Heart right ventricle (tissue), 16 donors: ENCODE data around the gene RHO. TPM values are rescaled to one million over a fixed set of nuclear protein-coding genes. Genes with fewer than 3 reads are reported as not detected.

Source experiments
- ATAC-seq, 8 donors: fragments of 200-7000 bp; cut with Tn5 transposase; one replicate each; pipeline ENCODE4 v1.9.1; 2020; ENCODE audit warnings: mild to moderate bottlenecking in 8 of 8, moderate library complexity in 8 of 8, moderate number of reproducible peaks in 1 of 8
- DNase-seq, 2 donors: peaks; one replicate each; pipeline ENCODE4 v3.0.0-alpha.2; 2020
- H3K27ac ChIP-seq, 10 donors: fragments of 200-600 bp; sonication (generic) in 2 of 10; one replicate each; pipeline versions ENCODE4 v1.5.0 to v1.8.0; 2020 to 2022; ENCODE audit warnings: mild to moderate bottlenecking in 3 of 10
- H3K27me3 ChIP-seq, 7 donors: fragments of 200-600 bp; one replicate each; pipeline ENCODE4 v1.8.0; 2021 to 2022; ENCODE audit warnings: mild to moderate bottlenecking in 2 of 7
- H3K36me3 ChIP-seq, 9 donors: fragments of 200-600 bp; sonication (generic) in 1 of 9; one replicate each; pipeline versions ENCODE4 v1.5.0 to v1.8.0; 2020 to 2022; ENCODE audit warnings: mild to moderate bottlenecking in 2 of 9
- H3K4me1 ChIP-seq, 9 donors: fragments of 200-600 bp; sonication (generic) in 1 of 9; one replicate each; pipeline versions ENCODE4 v1.5.0 to v1.8.0; 2020 to 2022; ENCODE audit warnings: mild to moderate bottlenecking in 4 of 9
- H3K4me3 ChIP-seq, 10 donors: fragments of 200-600 bp; sonication (generic) in 2 of 10; one replicate each; pipeline versions ENCODE4 v1.5.0 to v1.8.0; 2020 to 2022; ENCODE audit warnings: mild to moderate bottlenecking in 7 of 10, moderate library complexity in 2 of 10
- H3K9me3 ChIP-seq, 11 donors: fragments of 200-600 bp in 10 of 11; sonication (generic) in 2 of 11; one replicate each; pipeline versions ENCODE4 v1.5.0 to v1.8.0; 2013 to 2022; ENCODE audit warnings: mild to moderate bottlenecking in 2 of 11, control low read depth in 1 of 11, moderate library complexity in 1 of 11
- CTCF ChIP-seq, 9 donors: fragments of 200-600 bp; sonication (generic) in 2 of 9; IDR thresholded peaks; one replicate each; pipeline versions ENCODE4 v1.5.0 to v1.8.0; 2021 to 2022; ENCODE audit warnings: antibody characterized with exemption in 9 of 9, mild to moderate bottlenecking in 5 of 9, moderate library complexity in 1 of 9
- WGBS, 2 donors: extraction: QIAGEN DNeasy Blood & Tissue Kit; methylation state at CpG; one replicate each; pipeline ENCODE4 v1.1.7; 2013; ENCODE audit warnings: inconsistent platforms in 1 of 2; 5-methylcytosine and 5-hydroxymethylcytosine counted together
- intact Hi-C, 10 donors: fragments of 100-400 bp; cut with DNase I; formaldehyde crosslinking; loops; one replicate each; pipeline versions ENCODE4 v1.11.1 to v1.14.2; 2022
- polyA plus RNA-seq, 2 donors: library from polyadenylated mRNA; stranded (reverse); fragments of 200-250 nt; gene quantifications; one replicate each; pipeline ENCODE4 v1.2.3, GENCODE V29; 2013
- total RNA-seq, 10 donors: library from RNA; stranded (reverse); fragmentation: NEBNext Ultra II Directional in 3 of 10; extraction: Animal tissue kit (Norgen Biotek cat#: 25700) in 3 of 10; gene quantifications; one replicate each; pipeline versions ENCODE4 v1.2.1 to v1.2.4, GENCODE V29; 2021 to 2023
- donor health status: Arrhythmogenic right ventricular cardiomyopathy.
- donor health status: ischemic (EF 13 %, LVEDD 7.1; RV severe dilation, severe dysfunction).
- donor health status: healthy with polysubstance abuse.
- donor health status: DM: no; HTN: yes; CAD: no.
- donor health status: DM: no; HTN: no; CAD: no.
- donor health status: ischemic (EF 25% LVEDD 6.9; RV normal size, moderate dysfunction).
- donor health status: ischemic (EF 25% LVEDD 5.7; RV mildly dilated, moderate dysfunction).
- donor health status: healthy.
- donor health status: DM: yes; HTN: yes; CAD: no.
- donor health status: Ischemic cardiomyopathy.
- donor health status: ischemic (EF 35%, LVEDD 5.7; RV mildly dilated, moderate dysfunction).
- donor health status: nonischemic (EF 11% LVEDD 7.7; RV severe dilation, severe dysfunction).
- donor health status: DM: yes; HTN: yes; CAD: no.
- donor health status: PGD.
- donor health status: ischemic (EF 29% LVEDD 5.4; RV normal size, mild dysfunction).
- donor health status: nonischemic (EF 23%, LVEDD 6.1; RV moderate dilation, normal function).

The RHO gene
- total and polyA plus RNA-seq, 12 donors: not detected

- no peak overlapping the region for H3K27ac ChIP-seq
- DNase-seq (no peak), ATAC-seq (no peak)
- H3K9me3 ChIP-seq: no peaks in the 10 kb centered on the region
- TF ChIP-seq CTCF (IDR thresholded peaks at IDR 0.05): no peak
- no peak overlapping the region for H3K4me3 ChIP-seq
- H3K4me1 ChIP-seq: peaks cover under 1 to 22% (median 18%) of the 10 kb centered on the region in 9 donors
- no peaks in the 10 kb centered on the region for H3K27me3 ChIP-seq
- 93% methylated on average over 18 of the region's 18 CpGs for WGBS, 2 donors
- intact Hi-C loops: loop anchor here in 1 of 10 donors (5.0 kb wide), 1 partner anchor 47 kb away; no protein-coding TSS in a partner anchor
- H3K36me3 ChIP-seq: no peaks in the 10 kb centered on the region
These were observed 20.8 kb downstream of the RHO start for GRCh38 chr3:129549006-129549800.

DNA sequence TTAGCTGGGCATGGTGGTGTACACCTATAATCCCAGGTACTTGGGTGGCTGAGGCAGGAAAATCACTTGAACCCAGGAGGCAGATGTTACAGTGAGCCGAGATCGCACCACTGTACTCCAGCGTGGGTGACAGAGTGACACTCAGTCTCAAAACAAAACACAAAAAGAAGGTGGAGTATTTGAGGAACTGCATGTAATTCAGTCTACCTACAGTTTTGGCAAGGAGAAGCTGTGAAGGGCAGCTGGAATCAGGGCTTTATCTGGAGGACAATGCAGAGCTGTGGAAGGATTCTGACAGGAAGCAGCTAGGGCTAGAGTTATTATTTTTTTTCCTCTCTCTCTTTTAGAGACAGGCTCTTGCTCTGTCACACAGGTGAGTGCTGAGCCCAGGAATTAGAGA, 21.4 kb downstream of the RHO start:
- no peak for ATAC-seq
- Histone ChIP-seq H3K27ac (no peak overlapping the region), H3K27me3 (no peaks in the 10 kb centered on the region), H3K4me1 (peaks cover 3 to 28% (median 24%) of the 10 kb centered on the region in 9 donors), H3K9me3 (no peaks in the 10 kb centered on the region), H3K36me3 (peaks cover 0 to 4% (median 0%) of the 10 kb centered on the region in 9 donors), H3K4me3 (no peak overlapping the region)
- TF ChIP-seq CTCF (IDR thresholded peaks at IDR 0.05): no peak
- intact Hi-C loops: loop anchor here in 5 of 10 donors (5.0 to 10.0 kb wide), 3 partner anchors 43 to 48 kb away; no protein-coding TSS in a partner anchor
- no peak for DNase-seq
- 76 to 92% methylated on average over 3 of the region's 3 CpGs for WGBS, 2 donors

DNA sequence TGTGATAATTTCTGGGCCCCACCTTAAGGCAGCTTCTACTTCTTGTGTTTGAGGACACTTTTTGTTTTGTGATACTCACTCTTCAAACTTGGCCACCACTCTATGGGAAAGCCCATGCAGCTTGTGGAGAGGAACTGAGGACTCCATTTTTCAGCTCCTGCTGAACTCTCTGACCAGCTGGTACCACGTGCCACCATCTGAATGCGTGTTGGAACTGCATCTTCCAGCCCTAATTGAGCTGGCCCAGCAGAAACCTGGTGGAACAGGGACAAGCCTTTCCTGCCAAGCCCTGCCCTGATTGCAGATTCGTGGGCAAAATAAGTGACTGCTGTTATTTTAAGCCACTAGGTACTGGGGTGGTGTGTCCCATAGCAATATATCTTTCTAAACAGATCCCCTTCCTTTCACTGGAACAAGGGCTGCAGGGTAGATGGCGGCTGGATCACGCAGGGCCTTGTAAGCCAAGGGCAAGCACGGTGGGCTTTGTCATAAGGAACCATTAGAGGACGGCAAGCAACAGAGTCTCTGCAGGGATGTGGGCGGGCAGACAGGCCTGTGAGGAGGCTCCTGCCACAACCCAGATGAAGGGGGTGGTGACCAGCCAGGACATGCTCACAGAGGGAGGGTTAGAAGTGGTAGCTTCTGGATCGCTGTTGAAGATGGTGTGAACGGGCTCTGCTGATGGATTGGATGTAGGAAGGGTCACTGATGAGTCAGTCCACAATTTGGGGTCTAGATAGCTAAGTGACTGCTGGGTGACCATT, 24.0 kb downstream of the RHO start:
- no peak for DNase-seq
- peaks cover 12 to 54% (median 47%) of the 10 kb centered on the region in 9 donors for H3K4me1 ChIP-seq
- H3K36me3 ChIP-seq: peaks cover 0 to 30% (median 8%) of the 10 kb centered on the region in 9 donors
- no peaks in the 10 kb centered on the region for H3K9me3 ChIP-seq
- no peaks in the 10 kb centered on the region for H3K27me3 ChIP-seq
- peak overlapping the region in 1 of 10 donors; percentile 21 for H3K27ac ChIP-seq
- TF ChIP-seq CTCF (IDR thresholded peaks at IDR 0.05): no peak
- peak in 3 of 8 donors; percentile 7 to 26 (median 11) for ATAC-seq
- 70 to 71% methylated on average over 10 of the region's 10 CpGs for WGBS, 2 donors
- intact Hi-C loops: loop anchor here in 4 of 10 donors (5.0 to 10.0 kb wide), 3 partner anchors 45 to 50 kb away; no protein-coding TSS in a partner anchor
- H3K4me3 ChIP-seq: no peak overlapping the region

- peaks cover 0 to 37% (median 8%) of the 10 kb centered on the region in 9 donors for H3K36me3 ChIP-seq
- no peaks in the 10 kb centered on the region for H3K27me3 ChIP-seq
- peak overlapping the region in 1 of 10 donors; percentile 58 for H3K27ac ChIP-seq
- no peak for ATAC-seq
- TF ChIP-seq CTCF (IDR thresholded peaks at IDR 0.05): no peak
- 67 to 69% methylated on average over 6 of the region's 6 CpGs for WGBS, 2 donors
- no peak overlapping the region for H3K4me3 ChIP-seq
- H3K9me3 ChIP-seq: no peaks in the 10 kb centered on the region
- H3K4me1 ChIP-seq: peaks cover 17 to 61% (median 54%) of the 10 kb centered on the region in 9 donors
- intact Hi-C loops: loop anchor here in 4 of 10 donors (5.0 to 10.0 kb wide), 3 partner anchors 46 to 51 kb away; no protein-coding TSS in a partner anchor
- no peak for DNase-seq
These were observed 24.7 kb downstream of the RHO start for GRCh38 chr3:129553171-129553570.
